AG09319 (cell line): Measurements from ENCODE around the gene GAREM1.

ENCODE experiments used
- DNase-seq: peaks from one replicate; pipeline ENCODE4 v3.0.0-alpha.2; 2010; ENCODE audit warnings: low read depth; ENCODE audit errors: extremely low read depth
- CTCF ChIP-seq: IDR thresholded peaks from 2 replicates; pipeline ENCODE4 v1.5.1; 2011; ENCODE audit warnings: low read depth, mild to moderate bottlenecking, inconsistent platforms, low read length, moderate library complexity

The GAREM1 gene

GRCh38 chr18:32469691-32470459, 807 bp downstream of the GAREM1 start:
- DNase-seq: no peak
- no peak for TF ChIP-seq CTCF

- TF ChIP-seq CTCF: peak; percentile 32
- DNase-seq: no peak
Measured at GRCh38 chr18:32469190-32469651, 1.5 kb downstream of the GAREM1 start.

- no peak for TF ChIP-seq CTCF
- DNase-seq: no peak
Measured at GRCh38 chr18:32468147-32468845, 2.4 kb downstream of the GAREM1 start.

GRCh38 chr18:32461709-32462272, 8.9 kb downstream of the GAREM1 start:
- no peak for TF ChIP-seq CTCF
- DNase-seq: no peak

GRCh38 chr18:32460171-32460731, 10.4 kb downstream of the GAREM1 start:
- no peak for DNase-seq
- no peak for TF ChIP-seq CTCF

GRCh38 chr18:32459361-32460101, 11.2 kb downstream of the GAREM1 start:
- TF ChIP-seq CTCF: no peak
- no peak for DNase-seq
